GM18873 (cell line): Measurements from ENCODE around the gene PTPRN2.
"Not testable (repeated sequence)": the region's sequence is repeated elsewhere in the genome, so short reads cannot be mapped to it uniquely, and the experiment has no call there.

ENCODE experiments used
- ATAC-seq: cut with Tn5 transposase; IDR thresholded peaks from one replicate; pipeline ENCODE4 v1.9.1; 2021; ENCODE audit warnings: mild to moderate bottlenecking, moderate library complexity, moderate number of reproducible peaks; ENCODE audit not compliant: unreplicated experiment, low FRiP score

The PTPRN2 gene

GRCh38 chr7:158475679-158476052 lies 112.0 kb downstream of the PTPRN2 start:
- ATAC-seq: no peak

- no peak for ATAC-seq
Observed at GRCh38 chr7:158475036-158475678, 112.5 kb downstream of the PTPRN2 start.

GRCh38 chr7:158474488-158474887 lies 113.1 kb downstream of the PTPRN2 start:
- no peak for ATAC-seq

- no peak for ATAC-seq
Observed at GRCh38 chr7:158473946-158474345, 113.7 kb downstream of the PTPRN2 start.

- ATAC-seq: no peak
Observed at GRCh38 chr7:158473221-158473620, 114.4 kb downstream of the PTPRN2 start.

- ATAC-seq: no peak
Observed at GRCh38 chr7:158472596-158472995, 115.0 kb downstream of the PTPRN2 start.

GRCh38 chr7:158471716-158472115 lies 115.9 kb downstream of the PTPRN2 start:
- ATAC-seq: no peak

- ATAC-seq: no peak
Observed at GRCh38 chr7:158470336-158470735, 117.3 kb downstream of the PTPRN2 start.

- ATAC-seq: no peak
Observed at GRCh38 chr7:158469396-158470051, 118.1 kb downstream of the PTPRN2 start.

- no peak for ATAC-seq
Observed at GRCh38 chr7:158468700-158469296, 118.8 kb downstream of the PTPRN2 start.

- ATAC-seq: no peak
Observed at GRCh38 chr7:158468181-158468580, 119.4 kb downstream of the PTPRN2 start.

GRCh38 chr7:158467562-158467961 lies 120.1 kb downstream of the PTPRN2 start:
- no peak for ATAC-seq

GRCh38 chr7:158463317-158463716 lies 124.3 kb downstream of the PTPRN2 start:
- ATAC-seq: no peak

GRCh38 chr7:158461824-158462223 lies 125.8 kb downstream of the PTPRN2 start:
- ATAC-seq: no peak

- no peak for ATAC-seq
Observed at GRCh38 chr7:158460665-158461064, 127.0 kb downstream of the PTPRN2 start.

GRCh38 chr7:158458716-158459282 lies 128.8 kb downstream of the PTPRN2 start:
- no peak for ATAC-seq

GRCh38 chr7:158458096-158458495 lies 129.5 kb downstream of the PTPRN2 start:
- no peak for ATAC-seq

GRCh38 chr7:158457586-158457985 lies 130.0 kb downstream of the PTPRN2 start:
- not testable (repeated sequence) for ATAC-seq

- no peak for ATAC-seq
Observed at GRCh38 chr7:158454631-158455030, 133.0 kb downstream of the PTPRN2 start.

- no peak for ATAC-seq
Observed at GRCh38 chr7:158453663-158454062, 134.0 kb downstream of the PTPRN2 start.

GRCh38 chr7:158452331-158452730 lies 135.3 kb downstream of the PTPRN2 start:
- no peak for ATAC-seq
